Measurements from ENCODE around the gene THADA.

The THADA gene

GRCh38 chr2:43455296-43455695 is 140.5 kb downstream of the THADA start:
- DNase-seq (ENCODE audit: low spot score) (no peak), ATAC-seq (ENCODE audit: low read depth) (no peak)
- Histone ChIP-seq H3K36me3 (ENCODE audit: low read depth) (no peaks in the 10 kb centered on the region), H3K27me3 (ENCODE audit: insufficient read depth, poor library complexity, severe bottlenecking) (no peaks in the 10 kb centered on the region), H3K4me1 (ENCODE audit: insufficient read depth, poor library complexity, severe bottlenecking) (peaks cover 64% of the 10 kb centered on the region), H3K27ac (ENCODE audit: poor library complexity, severe bottlenecking) (peak overlapping the region; percentile 84), H3K9me3 (ENCODE audit: severe bottlenecking) (no peaks in the 10 kb centered on the region), H3K4me3 (ENCODE audit: severe bottlenecking) (no peak overlapping the region)
- TF ChIP-seq CTCF (IDR thresholded peaks at IDR 0.05; ENCODE audit: poor library complexity, severe bottlenecking), result no peak

- H3K4me1 ChIP-seq (ENCODE audit: insufficient read depth, poor library complexity, severe bottlenecking), result peaks cover 62% of the 10 kb centered on the region
- peak overlapping the region; percentile 84 for H3K27ac ChIP-seq (ENCODE audit: poor library complexity, severe bottlenecking)
- ATAC-seq (ENCODE audit: low read depth), result no peak
These were observed 141.0 kb downstream of the THADA start for GRCh38 chr2:43454791-43455190.

GRCh38 chr2:43453179-43454170 is 142.4 kb downstream of the THADA start:
- no peaks in the 10 kb centered on the region for H3K36me3 ChIP-seq (ENCODE audit: low read depth)
- no peaks in the 10 kb centered on the region for H3K9me3 ChIP-seq (ENCODE audit: severe bottlenecking)
- no peak for TF ChIP-seq CTCF (IDR thresholded peaks at IDR 0.05; ENCODE audit: poor library complexity, severe bottlenecking)
- peak overlapping the region; percentile 59 for H3K27ac ChIP-seq (ENCODE audit: poor library complexity, severe bottlenecking)
- no peak overlapping the region for H3K4me3 ChIP-seq (ENCODE audit: severe bottlenecking)
- ATAC-seq (ENCODE audit: low read depth) (no peak), DNase-seq (ENCODE audit: low spot score) (no peak)
- peaks cover 48% of the 10 kb centered on the region for H3K4me1 ChIP-seq (ENCODE audit: insufficient read depth, poor library complexity, severe bottlenecking)
- H3K27me3 ChIP-seq (ENCODE audit: insufficient read depth, poor library complexity, severe bottlenecking), result no peaks in the 10 kb centered on the region

More at GRCh38 chr2:43454791-43455190, 141.0 kb downstream of the THADA start:
- no peak overlapping the region for H3K4me3 ChIP-seq (ENCODE audit: severe bottlenecking)
- H3K9me3 ChIP-seq (ENCODE audit: severe bottlenecking), result no peaks in the 10 kb centered on the region
- no peak for TF ChIP-seq CTCF (IDR thresholded peaks at IDR 0.05; ENCODE audit: poor library complexity, severe bottlenecking)
- DNase-seq (ENCODE audit: low spot score), result no peak
- no peaks in the 10 kb centered on the region for H3K27me3 ChIP-seq (ENCODE audit: insufficient read depth, poor library complexity, severe bottlenecking)
- H3K36me3 ChIP-seq (ENCODE audit: low read depth), result no peaks in the 10 kb centered on the region

GRCh38 chr2:43452318-43452731 is 143.5 kb downstream of the THADA start:
- no peak overlapping the region for H3K4me3 ChIP-seq (ENCODE audit: severe bottlenecking)
- no peaks in the 10 kb centered on the region for H3K9me3 ChIP-seq (ENCODE audit: severe bottlenecking)
- H3K36me3 ChIP-seq (ENCODE audit: low read depth), result no peaks in the 10 kb centered on the region
- H3K27me3 ChIP-seq (ENCODE audit: insufficient read depth, poor library complexity, severe bottlenecking), result no peaks in the 10 kb centered on the region
- TF ChIP-seq CTCF (IDR thresholded peaks at IDR 0.05; ENCODE audit: poor library complexity, severe bottlenecking), result no peak
- H3K4me1 ChIP-seq (ENCODE audit: insufficient read depth, poor library complexity, severe bottlenecking), result peaks cover 37% of the 10 kb centered on the region
- peak overlapping the region; percentile 59 for H3K27ac ChIP-seq (ENCODE audit: poor library complexity, severe bottlenecking)
- DNase-seq (ENCODE audit: low spot score) (no peak), ATAC-seq (ENCODE audit: low read depth) (peak; percentile 37; the same call in 1 of the 3 replicates)

- ATAC-seq (ENCODE audit: low read depth), result no peak
- peaks cover 20% of the 10 kb centered on the region for H3K4me1 ChIP-seq (ENCODE audit: insufficient read depth, poor library complexity, severe bottlenecking)
These were observed 145.2 kb downstream of the THADA start for GRCh38 chr2:43450617-43451016.

More at GRCh38 chr2:43450617-43451016, 145.2 kb downstream of the THADA start:
- Histone ChIP-seq H3K27me3 (ENCODE audit: insufficient read depth, poor library complexity, severe bottlenecking) (no peaks in the 10 kb centered on the region), H3K36me3 (ENCODE audit: low read depth) (no peaks in the 10 kb centered on the region), H3K9me3 (ENCODE audit: severe bottlenecking) (no peaks in the 10 kb centered on the region), H3K4me3 (ENCODE audit: severe bottlenecking) (no peak overlapping the region), H3K27ac (ENCODE audit: poor library complexity, severe bottlenecking) (no peak overlapping the region)
- DNase-seq (ENCODE audit: low spot score), result no peak
- TF ChIP-seq CTCF (IDR thresholded peaks at IDR 0.05; ENCODE audit: poor library complexity, severe bottlenecking), result no peak

Measured in RWPE2 (cell line).